Testis (tissue), 3 donors: ENCODE measurements around the gene PSMA6. TPM values are rescaled to one million over a fixed set of nuclear protein-coding genes. Genes with fewer than 3 reads are reported as not detected.
A peak's percentile ranks its signal among the peaks of the same experiment; 100 is the strongest.

Experiments used
- DNase-seq: peaks from one replicate; pipeline ENCODE4 v3.0.0-alpha.2; 2019
- H3K27ac ChIP-seq, 2 donors: fragments of 200-600 bp; sonication (generic); one replicate each; pipeline ENCODE4 v1.5.1; 2019
- H3K27me3 ChIP-seq: fragments of 200-600 bp; sonication (generic); one replicate; pipeline ENCODE4 v1.5.1; 2019
- H3K36me3 ChIP-seq: fragments of 200-600 bp; sonication (generic); one replicate; pipeline ENCODE4 v1.5.1; 2017; ENCODE audit warnings: low read depth; ENCODE audit errors: missing control alignments
- H3K4me1 ChIP-seq: fragments of 200-600 bp; sonication (generic); one replicate; pipeline ENCODE4 v1.5.1; 2019
- H3K4me3 ChIP-seq, 2 donors: fragments of 200-600 bp; sonication (generic); one replicate each; pipeline ENCODE4 v1.5.1; 2017 to 2019
- H3K9me3 ChIP-seq: fragments of 200-600 bp; sonication (generic); one replicate; pipeline ENCODE4 v1.5.1; 2017
- CTCF ChIP-seq, 3 experiments: fragments of 450-650 bp in 2 of 3; fragments of 200-600 bp in 1 of 3; sonication (generic) in 1 of 3; IDR thresholded peaks; one replicate each; pipeline ENCODE4 v1.5.1; 2016 to 2019; ENCODE audit warnings: antibody characterized with exemption in 3 of 3, mild to moderate bottlenecking in 2 of 3, moderate library complexity in 1 of 3
- POLR2A ChIP-seq: fragments of 450-650 bp; IDR thresholded peaks from one replicate; pipeline ENCODE4 v1.6.1; 2017; ENCODE audit warnings: antibody characterized with exemption, mild to moderate bottlenecking, moderate library complexity
- WGBS, 2 donors: methylation state at CpG; one replicate each; pipeline ENCODE4 v1.1.5; 2018; 5-methylcytosine and 5-hydroxymethylcytosine counted together
- intact Hi-C: fragments of 100-400 bp; cut with DNase I; formaldehyde crosslinking; loops from one replicate; pipeline ENCODE4 v1.15.1; 2023; ENCODE audit warnings: low total_unique reads
- polyA plus RNA-seq: library from polyadenylated mRNA; stranded (reverse); fragments of 350-450 nt; fragmentation: Illumina TruSeq; extraction: RNeasy Lipid Tissue Mini Kit (QIAGEN cat#74804); gene quantifications from one replicate; pipeline ENCODE4 v1.2.3, GENCODE V29; 2014; ENCODE audit warnings: low read depth, low replicate concordance; ENCODE audit not compliant: insufficient read depth
- total RNA-seq, 2 donors: library from RNA; depleted of rRNA; stranded (reverse); fragments of >200 nt; gene quantifications; one replicate each; pipeline ENCODE4 v1.2.3, GENCODE V29; 2016

The PSMA6 gene
- total and polyA plus RNA-seq, 3 donors from 2014 or later: 147 to 461 (median 257) TPM

- H3K27me3 ChIP-seq: no peaks in the 10 kb centered on the region
- no peaks in the 10 kb centered on the region for H3K36me3 ChIP-seq
- DNase-seq: peak; percentile 97
- H3K9me3 ChIP-seq: no peaks in the 10 kb centered on the region
- H3K4me3 ChIP-seq: no peak overlapping the region
- TF ChIP-seq POLR2A (no peak), CTCF (IDR thresholded peaks at IDR 0.05) (no peak)
- WGBS, 2 donors: 26 to 55% methylated on average over 9 to 25 of the region's 25 CpGs
- H3K4me1 ChIP-seq: peaks cover 62% of the 10 kb centered on the region
- H3K27ac ChIP-seq: peak overlapping the region; percentile 64 to 88
- intact Hi-C loops: no loop called here
Measured at GRCh38 chr14:35341751-35342488, 49.7 kb downstream of the PSMA6 start.

GRCh38 chr14:35342489-35343010 lies 50.4 kb downstream of the PSMA6 start:
- intact Hi-C loops: no loop called here
- H3K36me3 ChIP-seq: no peaks in the 10 kb centered on the region
- peaks cover 60% of the 10 kb centered on the region for H3K4me1 ChIP-seq
- H3K4me3 ChIP-seq: no peak overlapping the region
- no peak for TF ChIP-seq POLR2A
- no peak for TF ChIP-seq CTCF (IDR thresholded peaks at IDR 0.05)
- H3K9me3 ChIP-seq: no peaks in the 10 kb centered on the region
- no peaks in the 10 kb centered on the region for H3K27me3 ChIP-seq
- H3K27ac ChIP-seq: peak overlapping the region; percentile 64 to 88
- WGBS, 2 donors: 41 to 58% methylated on average over 6 to 8 of the region's 8 CpGs
- DNase-seq: peak; percentile 44

- DNase-seq: no peak
- Histone ChIP-seq H3K4me3 (no peak overlapping the region), H3K9me3 (no peaks in the 10 kb centered on the region), H3K36me3 (no peaks in the 10 kb centered on the region), H3K27ac (no peak overlapping the region), H3K27me3 (no peaks in the 10 kb centered on the region), H3K4me1 (peaks cover 50% of the 10 kb centered on the region)
- intact Hi-C loops: no loop called here
- TF ChIP-seq CTCF (IDR thresholded peaks at IDR 0.05) (no peak), POLR2A (no peak)
- 79 to 87% methylated on average over 7 of the region's 7 CpGs for WGBS, 2 donors
Measured at GRCh38 chr14:35343702-35344101, 51.5 kb downstream of the PSMA6 start.

- H3K9me3 ChIP-seq: no peaks in the 10 kb centered on the region
- TF ChIP-seq POLR2A (no peak), CTCF (IDR thresholded peaks at IDR 0.05) (no peak)
- H3K27ac ChIP-seq: no peak overlapping the region
- H3K4me1 ChIP-seq: peaks cover 44% of the 10 kb centered on the region
- H3K4me3 ChIP-seq: no peak overlapping the region
- H3K36me3 ChIP-seq: no peaks in the 10 kb centered on the region
- intact Hi-C loops: no loop called here
- DNase-seq: no peak
- 82 to 85% methylated on average over 15 of the region's 15 CpGs for WGBS, 2 donors
- H3K27me3 ChIP-seq: no peaks in the 10 kb centered on the region
Measured at GRCh38 chr14:35344107-35344807, 52.1 kb downstream of the PSMA6 start.
